ENCODE data around the gene COL5A1. TPM values are rescaled to one million over a fixed set of nuclear protein-coding genes. Genes with fewer than 3 reads are reported as not detected.

COL5A1 gene
- total RNA-seq, 2 experiments from 2014 or later, result 0.05 to 0.08 TPM

- no peak overlapping the region for H3K4me3 Mint-ChIP-seq
- no peak for ATAC-seq
- no peak for DNase-seq
- CTCF ChIA-PET, result no interaction called here
- H3K27ac Mint-ChIP-seq, result no peak overlapping the region
- POLR2A ChIA-PET, result no interaction called here
- no peaks in the 10 kb centered on the region for H3K36me3 Mint-ChIP-seq (ENCODE audit: low read depth)
- no peaks in the 10 kb centered on the region for H3K9me3 Mint-ChIP-seq (ENCODE audit: insufficient read depth)
- no peaks in the 10 kb centered on the region for H3K27me3 Mint-ChIP-seq (ENCODE audit: low read depth)
- no peaks in the 10 kb centered on the region for H3K4me1 Mint-ChIP-seq (ENCODE audit: low read depth)
Measured at GRCh38 chr9:134784577-134785305, 143.1 kb downstream of the COL5A1 start.

GRCh38 chr9:134785325-134786108 lies 143.9 kb downstream of the COL5A1 start:
- H3K27ac Mint-ChIP-seq, result no peak overlapping the region
- no peaks in the 10 kb centered on the region for H3K4me1 Mint-ChIP-seq (ENCODE audit: low read depth)

GRCh38 chr9:134787601-134788531 lies 146.3 kb downstream of the COL5A1 start:
- CTCF ChIA-PET, result no interaction called here
- H3K27me3 Mint-ChIP-seq (ENCODE audit: low read depth), result no peaks in the 10 kb centered on the region
- no peaks in the 10 kb centered on the region for H3K36me3 Mint-ChIP-seq (ENCODE audit: low read depth)

More at GRCh38 chr9:134785325-134786108, 143.9 kb downstream of the COL5A1 start:
- H3K9me3 Mint-ChIP-seq (ENCODE audit: insufficient read depth), result no peaks in the 10 kb centered on the region
- no peak for ATAC-seq
- no peak overlapping the region for H3K4me3 Mint-ChIP-seq
- H3K36me3 Mint-ChIP-seq (ENCODE audit: low read depth), result no peaks in the 10 kb centered on the region
- no peaks in the 10 kb centered on the region for H3K27me3 Mint-ChIP-seq (ENCODE audit: low read depth)
- CTCF ChIA-PET, result no interaction called here
- no peak for DNase-seq
- POLR2A ChIA-PET, result no interaction called here

GRCh38 chr9:134789168-134789567 lies 147.6 kb downstream of the COL5A1 start:
- POLR2A ChIA-PET, result no interaction called here
- ATAC-seq (no peak), DNase-seq (no peak)
- Mint-ChIP-seq H3K27ac (no peak overlapping the region), H3K9me3 (ENCODE audit: insufficient read depth) (no peaks in the 10 kb centered on the region), H3K36me3 (ENCODE audit: low read depth) (no peaks in the 10 kb centered on the region), H3K27me3 (ENCODE audit: low read depth) (peaks cover 3% of the 10 kb centered on the region), H3K4me3 (no peak overlapping the region), H3K4me1 (ENCODE audit: low read depth) (no peaks in the 10 kb centered on the region)
- CTCF ChIA-PET, result no interaction called here

More at GRCh38 chr9:134787601-134788531, 146.3 kb downstream of the COL5A1 start:
- no peak overlapping the region for H3K27ac Mint-ChIP-seq
- DNase-seq (no peak), ATAC-seq (no peak)
- H3K4me1 Mint-ChIP-seq (ENCODE audit: low read depth), result no peaks in the 10 kb centered on the region
- POLR2A ChIA-PET, result no interaction called here
- no peak overlapping the region for H3K4me3 Mint-ChIP-seq
- H3K9me3 Mint-ChIP-seq (ENCODE audit: insufficient read depth), result no peaks in the 10 kb centered on the region

- ATAC-seq, result no peak
- H3K9me3 Mint-ChIP-seq (ENCODE audit: insufficient read depth), result no peaks in the 10 kb centered on the region
Measured at GRCh38 chr9:134791009-134791408, 149.4 kb downstream of the COL5A1 start.

GRCh38 chr9:134792627-134793026 lies 151.0 kb downstream of the COL5A1 start:
- H3K4me1 Mint-ChIP-seq (ENCODE audit: low read depth), result no peaks in the 10 kb centered on the region
- ChIA-PET CTCF (no interaction called here), POLR2A (no interaction called here)
- no peak overlapping the region for H3K27ac Mint-ChIP-seq
- H3K36me3 Mint-ChIP-seq (ENCODE audit: low read depth), result no peaks in the 10 kb centered on the region
- no peak overlapping the region for H3K4me3 Mint-ChIP-seq
- H3K27me3 Mint-ChIP-seq (ENCODE audit: low read depth), result peaks cover 6% of the 10 kb centered on the region
- DNase-seq (no peak), ATAC-seq (no peak)
- H3K9me3 Mint-ChIP-seq (ENCODE audit: insufficient read depth), result no peaks in the 10 kb centered on the region

More at GRCh38 chr9:134791009-134791408, 149.4 kb downstream of the COL5A1 start:
- H3K4me1 Mint-ChIP-seq (ENCODE audit: low read depth), result no peaks in the 10 kb centered on the region
- no peaks in the 10 kb centered on the region for H3K36me3 Mint-ChIP-seq (ENCODE audit: low read depth)
- CTCF ChIA-PET, result no interaction called here
- H3K27me3 Mint-ChIP-seq (ENCODE audit: low read depth), result peaks cover 6% of the 10 kb centered on the region
- no peak for DNase-seq
- H3K27ac Mint-ChIP-seq, result no peak overlapping the region
- POLR2A ChIA-PET, result no interaction called here
- no peak overlapping the region for H3K4me3 Mint-ChIP-seq

GRCh38 chr9:134793288-134794188 lies 151.9 kb downstream of the COL5A1 start:
- Mint-ChIP-seq H3K27ac (no peak overlapping the region), H3K27me3 (ENCODE audit: low read depth) (peaks cover 6% of the 10 kb centered on the region), H3K36me3 (ENCODE audit: low read depth) (no peaks in the 10 kb centered on the region), H3K4me3 (no peak overlapping the region), H3K9me3 (ENCODE audit: insufficient read depth) (no peaks in the 10 kb centered on the region), H3K4me1 (ENCODE audit: low read depth) (no peaks in the 10 kb centered on the region)
- DNase-seq (no peak), ATAC-seq (no peak)
- ChIA-PET POLR2A (no interaction called here), CTCF (no interaction called here)

- DNase-seq (no peak), ATAC-seq (no peak)
- no peaks in the 10 kb centered on the region for H3K36me3 Mint-ChIP-seq (ENCODE audit: low read depth)
- ChIA-PET POLR2A (no interaction called here), CTCF (no interaction called here)
- H3K9me3 Mint-ChIP-seq (ENCODE audit: insufficient read depth), result no peaks in the 10 kb centered on the region
- no peak overlapping the region for H3K27ac Mint-ChIP-seq
- peaks cover 6% of the 10 kb centered on the region for H3K27me3 Mint-ChIP-seq (ENCODE audit: low read depth)
- no peaks in the 10 kb centered on the region for H3K4me1 Mint-ChIP-seq (ENCODE audit: low read depth)
- H3K4me3 Mint-ChIP-seq, result no peak overlapping the region
Measured at GRCh38 chr9:134794663-134795370, 153.2 kb downstream of the COL5A1 start.

- H3K4me3 Mint-ChIP-seq, result no peak overlapping the region
- H3K9me3 Mint-ChIP-seq (ENCODE audit: insufficient read depth), result no peaks in the 10 kb centered on the region
- peaks cover 6% of the 10 kb centered on the region for H3K27me3 Mint-ChIP-seq (ENCODE audit: low read depth)
- no peak for ATAC-seq
- H3K4me1 Mint-ChIP-seq (ENCODE audit: low read depth), result no peaks in the 10 kb centered on the region
- ChIA-PET CTCF (no interaction called here), POLR2A (no interaction called here)
- H3K27ac Mint-ChIP-seq, result no peak overlapping the region
- no peaks in the 10 kb centered on the region for H3K36me3 Mint-ChIP-seq (ENCODE audit: low read depth)
- no peak for DNase-seq
Measured at GRCh38 chr9:134795446-134795845, 153.8 kb downstream of the COL5A1 start.

GRCh38 chr9:134796882-134797281 lies 155.3 kb downstream of the COL5A1 start:
- POLR2A ChIA-PET, result no interaction called here

More at GRCh38 chr9:134796882-134797281, 155.3 kb downstream of the COL5A1 start:
- Mint-ChIP-seq H3K27me3 (ENCODE audit: low read depth) (peaks cover 6% of the 10 kb centered on the region), H3K4me1 (ENCODE audit: low read depth) (no peaks in the 10 kb centered on the region), H3K4me3 (no peak overlapping the region), H3K27ac (no peak overlapping the region), H3K36me3 (ENCODE audit: low read depth) (no peaks in the 10 kb centered on the region), H3K9me3 (ENCODE audit: insufficient read depth) (no peaks in the 10 kb centered on the region)
- ATAC-seq (no peak), DNase-seq (no peak)
- CTCF ChIA-PET, result no interaction called here
